Central memory CD8-positive, alpha-beta T cell (primary cell): ENCODE measurements around the gene LRRC3B.

ENCODE experiments used
- ATAC-seq: fragments of 150-1000 bp; cut with Tn5 transposase; replicated peaks from 2 replicates; pipeline ENCODE4 v1.10.0; 2022; ENCODE audit warnings: mild to moderate bottlenecking, moderate FRiP score, moderate number of reproducible peaks; ENCODE audit not compliant: poor library complexity, severe bottlenecking; ENCODE audit errors: extremely low read depth
- DNase-seq, 2 donors: peaks; one replicate each; pipeline ENCODE4 v3.0.0; 2021; ENCODE audit warnings: low spot score in 2 of 2
- H3K27ac Mint-ChIP-seq: one replicate; pipeline ENCODE4 v1.8.0; 2022; ENCODE audit warnings: low read depth, mild to moderate bottlenecking, moderate library complexity, mixed read lengths
- H3K27me3 Mint-ChIP-seq: one replicate; pipeline ENCODE4 v1.8.0; 2022; ENCODE audit warnings: mixed read lengths
- H3K36me3 Mint-ChIP-seq: one replicate; pipeline ENCODE4 v1.8.0; 2022; ENCODE audit warnings: mild to moderate bottlenecking, moderate library complexity, mixed read lengths; ENCODE audit not compliant: insufficient read depth
- H3K4me1 Mint-ChIP-seq: one replicate; pipeline ENCODE4 v1.8.0; 2022; ENCODE audit warnings: mixed read lengths
- H3K4me3 Mint-ChIP-seq: one replicate; pipeline ENCODE4 v1.8.0; 2022; ENCODE audit warnings: mild to moderate bottlenecking, moderate library complexity, mixed read lengths
- H3K9me3 Mint-ChIP-seq: one replicate; pipeline ENCODE4 v1.8.0; 2022; ENCODE audit warnings: mixed read lengths

Gene LRRC3B

GRCh38 chr3:26637698-26638097 lies 15.1 kb downstream of the LRRC3B start:
- DNase-seq = no peak
- Mint-ChIP-seq H3K4me3 (no peak overlapping the region), H3K27me3 (no peaks in the 10 kb centered on the region), H3K36me3 (no peaks in the 10 kb centered on the region), H3K4me1 (no peaks in the 10 kb centered on the region), H3K27ac (no peak overlapping the region), H3K9me3 (peaks cover 5% of the 10 kb centered on the region)
- no peak for ATAC-seq

- Mint-ChIP-seq H3K27me3 (no peaks in the 10 kb centered on the region), H3K4me3 (no peak overlapping the region), H3K27ac (no peak overlapping the region), H3K36me3 (no peaks in the 10 kb centered on the region), H3K4me1 (no peaks in the 10 kb centered on the region), H3K9me3 (peaks cover 2% of the 10 kb centered on the region)
- ATAC-seq (no peak), DNase-seq (no peak)
Observed at GRCh38 chr3:26638113-26638512, 15.5 kb downstream of the LRRC3B start.

- DNase-seq (no peak), ATAC-seq (no peak)
- no peaks in the 10 kb centered on the region for H3K36me3 Mint-ChIP-seq
- H3K9me3 Mint-ChIP-seq = no peaks in the 10 kb centered on the region
- no peak overlapping the region for H3K4me3 Mint-ChIP-seq
- H3K27me3 Mint-ChIP-seq = no peaks in the 10 kb centered on the region
- H3K27ac Mint-ChIP-seq = no peak overlapping the region
- H3K4me1 Mint-ChIP-seq = no peaks in the 10 kb centered on the region
Observed at GRCh38 chr3:26639339-26639738, 16.8 kb downstream of the LRRC3B start.

- H3K4me3 Mint-ChIP-seq = no peak overlapping the region
- DNase-seq (no peak), ATAC-seq (no peak)
- H3K27ac Mint-ChIP-seq = no peak overlapping the region
- H3K4me1 Mint-ChIP-seq = no peaks in the 10 kb centered on the region
- H3K27me3 Mint-ChIP-seq = no peaks in the 10 kb centered on the region
- H3K36me3 Mint-ChIP-seq = no peaks in the 10 kb centered on the region
- peaks cover 5% of the 10 kb centered on the region for H3K9me3 Mint-ChIP-seq
Observed at GRCh38 chr3:26647078-26647477, 24.5 kb downstream of the LRRC3B start.

- H3K4me3 Mint-ChIP-seq = no peak overlapping the region
Observed at GRCh38 chr3:26648461-26648860, 25.9 kb downstream of the LRRC3B start.

GRCh38 chr3:26652164-26652563 lies 29.6 kb downstream of the LRRC3B start:
- no peak for DNase-seq
- peaks cover 5% of the 10 kb centered on the region for H3K9me3 Mint-ChIP-seq
- ATAC-seq = no peak
- no peak overlapping the region for H3K4me3 Mint-ChIP-seq
- no peaks in the 10 kb centered on the region for H3K27me3 Mint-ChIP-seq
- H3K4me1 Mint-ChIP-seq = no peaks in the 10 kb centered on the region
- H3K27ac Mint-ChIP-seq = no peak overlapping the region
- peaks cover 2% of the 10 kb centered on the region for H3K36me3 Mint-ChIP-seq

More at GRCh38 chr3:26648461-26648860, 25.9 kb downstream of the LRRC3B start:
- DNase-seq (no peak), ATAC-seq (no peak)
- no peaks in the 10 kb centered on the region for H3K27me3 Mint-ChIP-seq
- H3K27ac Mint-ChIP-seq = no peak overlapping the region
- no peaks in the 10 kb centered on the region for H3K4me1 Mint-ChIP-seq
- no peaks in the 10 kb centered on the region for H3K36me3 Mint-ChIP-seq
- peaks cover 5% of the 10 kb centered on the region for H3K9me3 Mint-ChIP-seq

- Mint-ChIP-seq H3K4me3 (no peak overlapping the region), H3K36me3 (peaks cover 2% of the 10 kb centered on the region), H3K4me1 (no peaks in the 10 kb centered on the region), H3K27ac (no peak overlapping the region), H3K9me3 (peaks cover 5% of the 10 kb centered on the region), H3K27me3 (no peaks in the 10 kb centered on the region)
- ATAC-seq = no peak
- DNase-seq = no peak
Observed at GRCh38 chr3:26653811-26654425, 31.3 kb downstream of the LRRC3B start.

GRCh38 chr3:26655231-26655630 lies 32.7 kb downstream of the LRRC3B start:
- Mint-ChIP-seq H3K4me3 (no peak overlapping the region), H3K9me3 (no peaks in the 10 kb centered on the region), H3K36me3 (peaks cover 2% of the 10 kb centered on the region), H3K27ac (no peak overlapping the region), H3K4me1 (no peaks in the 10 kb centered on the region), H3K27me3 (no peaks in the 10 kb centered on the region)
- no peak for DNase-seq
- ATAC-seq = no peak

GRCh38 chr3:26657348-26657976 lies 34.9 kb downstream of the LRRC3B start:
- DNase-seq (no peak), ATAC-seq (no peak)
- Mint-ChIP-seq H3K27me3 (no peaks in the 10 kb centered on the region), H3K4me1 (no peaks in the 10 kb centered on the region), H3K9me3 (peaks cover 5% of the 10 kb centered on the region), H3K36me3 (peaks cover 2% of the 10 kb centered on the region), H3K27ac (no peak overlapping the region), H3K4me3 (no peak overlapping the region)

GRCh38 chr3:26668171-26668570 lies 45.6 kb downstream of the LRRC3B start:
- Mint-ChIP-seq H3K9me3 (no peaks in the 10 kb centered on the region), H3K4me3 (no peak overlapping the region), H3K4me1 (no peaks in the 10 kb centered on the region), H3K27ac (no peak overlapping the region), H3K27me3 (no peaks in the 10 kb centered on the region), H3K36me3 (peaks cover 2% of the 10 kb centered on the region)
- ATAC-seq (no peak), DNase-seq (no peak)

- ATAC-seq = no peak
- H3K27ac Mint-ChIP-seq = no peak overlapping the region
Observed at GRCh38 chr3:26668696-26669095, 46.1 kb downstream of the LRRC3B start.

GRCh38 chr3:26675336-26675735 lies 52.8 kb downstream of the LRRC3B start:
- H3K27me3 Mint-ChIP-seq = no peaks in the 10 kb centered on the region
- H3K4me3 Mint-ChIP-seq = no peak overlapping the region
- no peaks in the 10 kb centered on the region for H3K36me3 Mint-ChIP-seq
- ATAC-seq = no peak
- no peak for DNase-seq
- H3K4me1 Mint-ChIP-seq = no peaks in the 10 kb centered on the region
- H3K9me3 Mint-ChIP-seq = peaks cover 7% of the 10 kb centered on the region
- H3K27ac Mint-ChIP-seq = no peak overlapping the region

More at GRCh38 chr3:26668696-26669095, 46.1 kb downstream of the LRRC3B start:
- Mint-ChIP-seq H3K4me3 (no peak overlapping the region), H3K9me3 (no peaks in the 10 kb centered on the region), H3K36me3 (peaks cover 2% of the 10 kb centered on the region), H3K4me1 (no peaks in the 10 kb centered on the region), H3K27me3 (no peaks in the 10 kb centered on the region)
- DNase-seq = no peak

GRCh38 chr3:26681632-26682031 lies 59.1 kb downstream of the LRRC3B start:
- DNase-seq (no peak), ATAC-seq (no peak)
- Mint-ChIP-seq H3K9me3 (peaks cover 20% of the 10 kb centered on the region), H3K27me3 (no peaks in the 10 kb centered on the region), H3K4me3 (no peak overlapping the region), H3K4me1 (no peaks in the 10 kb centered on the region), H3K36me3 (no peaks in the 10 kb centered on the region), H3K27ac (no peak overlapping the region)
